SK-N-DZ (cell line): Measurements from ENCODE around the gene U2AF1. TPM values are rescaled to one million over a fixed set of nuclear protein-coding genes. Genes with fewer than 3 reads are reported as not detected.
"Not testable (repeated sequence)": the region's sequence is repeated elsewhere in the genome, so short reads cannot be mapped to it uniquely, and the experiment has no call there.

Experiments used
- DNase-seq: peaks from one replicate; pipeline ENCODE4 v3.0.0-alpha.2; 2015; ENCODE audit warnings: low spot score
- polyA plus RNA-seq, 2 experiments: library from polyadenylated mRNA; depleted of rRNA; stranded (reverse); fragments of >200 nt; gene quantifications; 2 replicates each; pipeline ENCODE4 v1.2.3, GENCODE V29; 2014

U2AF1 gene
- 37.6 and 54.6 TPM in 2 replicates for polyA plus RNA-seq (2014; cell fraction: cytosol; rRNA removed)
- polyA plus RNA-seq (2014; cell fraction: nucleus; rRNA removed) = 41.6 and 89.4 TPM in 2 replicates

- not testable (repeated sequence) for DNase-seq
Measured at GRCh38 chr21:43106965-43107793, at the start of gene U2AF1. Gene U2AF1 (minus strand): TSS chr21:43107570. CDS start chr21:43107494, 76 bp downstream.

GRCh38 chr21:43153601-43154000 lies 46.2 kb upstream of the U2AF1 start:
- DNase-seq = not testable (repeated sequence)

GRCh38 chr21:43149344-43149743 lies 42.0 kb upstream of the U2AF1 start:
- DNase-seq = not testable (repeated sequence)

GRCh38 chr21:43147999-43148398 lies 40.6 kb upstream of the U2AF1 start:
- DNase-seq = not testable (repeated sequence)

- DNase-seq = not testable (repeated sequence)
Measured at GRCh38 chr21:43146637-43147036, 39.3 kb upstream of the U2AF1 start.

- DNase-seq = not testable (repeated sequence)
Measured at GRCh38 chr21:43141407-43141806, 34.0 kb upstream of the U2AF1 start.

GRCh38 chr21:43138944-43139343 lies 31.6 kb upstream of the U2AF1 start:
- DNase-seq = not testable (repeated sequence)

GRCh38 chr21:43134520-43134919 lies 27.1 kb upstream of the U2AF1 start:
- not testable (repeated sequence) for DNase-seq

GRCh38 chr21:43130094-43130493 lies 22.7 kb upstream of the U2AF1 start:
- not testable (repeated sequence) for DNase-seq

- not testable (repeated sequence) for DNase-seq
Measured at GRCh38 chr21:43115956-43116355, 8.6 kb upstream of the U2AF1 start.

- not testable (repeated sequence) for DNase-seq
Measured at GRCh38 chr21:43114483-43114882, 7.1 kb upstream of the U2AF1 start.

- not testable (repeated sequence) for DNase-seq
Measured at GRCh38 chr21:43109006-43109405, 1.6 kb upstream of the U2AF1 start.

GRCh38 chr21:43108177-43108576 lies 807 bp upstream of the U2AF1 start:
- DNase-seq = not testable (repeated sequence)

GRCh38 chr21:43107794-43108137 lies 396 bp upstream of the U2AF1 start:
- DNase-seq = not testable (repeated sequence)

GRCh38 chr21:43104642-43105041 lies 2.7 kb downstream of the U2AF1 start:
- not testable (repeated sequence) for DNase-seq

- not testable (repeated sequence) for DNase-seq
Measured at GRCh38 chr21:43102281-43102680, 5.1 kb downstream of the U2AF1 start.

- DNase-seq = not testable (repeated sequence)
Measured at GRCh38 chr21:43101676-43102075, 5.7 kb downstream of the U2AF1 start.

GRCh38 chr21:43101000-43101399 lies 6.4 kb downstream of the U2AF1 start:
- DNase-seq = not testable (repeated sequence)

- DNase-seq = not testable (repeated sequence)
Measured at GRCh38 chr21:43091979-43092614, 15.3 kb downstream of the U2AF1 start.

- not testable (repeated sequence) for DNase-seq
Measured at GRCh38 chr21:43090947-43091346, 16.4 kb downstream of the U2AF1 start.

GRCh38 chr21:43089463-43089862 lies 17.9 kb downstream of the U2AF1 start:
- DNase-seq = not testable (repeated sequence)

- not testable (repeated sequence) for DNase-seq
Measured at GRCh38 chr21:43082587-43083300, 24.6 kb downstream of the U2AF1 start.
